Gastroesophageal sphincter (tissue), 3 donors: ENCODE data around the gene ADRA2A.

Experiments
- CTCF ChIP-seq, 4 experiments: fragments of 200-600 bp in 2 of 4; fragments of 450-650 bp in 2 of 4; sonication (generic) in 1 of 4; IDR thresholded peaks; one replicate each; pipeline ENCODE4 v1.5.1; 2017 to 2019; ENCODE audit warnings: antibody characterized with exemption in 4 of 4, mild to moderate bottlenecking in 2 of 4, moderate library complexity in 2 of 4
- EP300 ChIP-seq: sonication (generic); formaldehyde crosslinking; IDR thresholded peaks from one replicate; pipeline ENCODE4 v1.6.1; 2017; ENCODE audit warnings: antibody characterized with exemption, mild to moderate bottlenecking
- POLR2A ChIP-seq, 2 donors: fragments of 450-650 bp; IDR thresholded peaks; one replicate each; pipeline ENCODE4 v1.6.1; 2017; ENCODE audit warnings: antibody characterized with exemption in 2 of 2, mild to moderate bottlenecking in 2 of 2, moderate library complexity in 1 of 2
- POLR2AphosphoS5 ChIP-seq: sonication (generic); formaldehyde crosslinking; IDR thresholded peaks from one replicate; pipeline ENCODE4 v1.6.1; 2017; ENCODE audit warnings: antibody characterized with exemption

- TF ChIP-seq CTCF (IDR thresholded peaks at IDR 0.05) (no peak), EP300 (no peak), POLR2A (IDR thresholded peaks at IDR 0.05) (no peak), POLR2AphosphoS5 (no peak)
These were observed 31.0 kb downstream of the ADRA2A start for GRCh38 chr10:111107846-111108245.
